Neural cell (in vitro differentiated cells): Measurements from ENCODE around the gene FOSL2. TPM values are rescaled to one million over a fixed set of nuclear protein-coding genes. Genes with fewer than 3 reads are reported as not detected.

Experiments
- H2AFZ ChIP-seq: fragments of 200-600, 300-800 bp; sonication (generic), shearing (Covaris generic); 2 replicates; pipeline ENCODE4 v1.6.0; 2014; ENCODE audit warnings: low read depth, mild to moderate bottlenecking, antibody characterized with exemption, low read length, moderate library complexity
- H3F3A ChIP-seq: fragments of 200-600 bp; shearing (Covaris generic); 2 replicates; pipeline ENCODE4 v1.6.1; 2016; ENCODE audit warnings: mild to moderate bottlenecking, moderate library complexity, mixed read lengths, antibody characterized with exemption, low read length; ENCODE audit not compliant: insufficient read depth, poor library complexity, severe bottlenecking
- H3K27ac ChIP-seq: fragments of 200-600, 300-800 bp; sonication (generic), shearing (Covaris generic); 2 replicates; pipeline ENCODE4 v1.5.1; 2014; ENCODE audit warnings: mild to moderate bottlenecking, low read length, moderate library complexity
- H3K27me3 ChIP-seq: fragments of 300-800, 200-600 bp; sonication (generic), shearing (Covaris generic); 2 replicates; pipeline ENCODE4 v1.6.0; 2014; ENCODE audit warnings: mild to moderate bottlenecking, low read depth, low read length, moderate library complexity; ENCODE audit not compliant: insufficient read depth
- H3K36me3 ChIP-seq: fragments of 300-800, 200-600 bp; sonication (generic), shearing (Covaris generic); 2 replicates; pipeline ENCODE4 v1.5.1; 2014; ENCODE audit warnings: mild to moderate bottlenecking, antibody characterized with exemption, low read length, moderate library complexity; ENCODE audit not compliant: insufficient read depth
- H3K4me2 ChIP-seq: fragments of 300-800, 200-600 bp; sonication (generic), shearing (Covaris generic); 2 replicates; pipeline ENCODE4 v1.6.0; 2014; ENCODE audit warnings: mild to moderate bottlenecking, low read length
- H3K4me3 ChIP-seq: fragments of 300-800, 200-600 bp; sonication (generic), shearing (Covaris generic); 2 replicates; pipeline ENCODE4 v1.5.1; 2014; ENCODE audit warnings: mild to moderate bottlenecking, low read length, moderate library complexity
- H3K79me2 ChIP-seq: fragments of 200-600 bp; shearing (Covaris generic); replicated peaks from 2 replicates; pipeline ENCODE4 v1.6.0; 2014; ENCODE audit warnings: mild to moderate bottlenecking, low read length, moderate library complexity; ENCODE audit not compliant: insufficient read depth
- H3K9ac ChIP-seq: fragments of 300-800, 200-600 bp; sonication (generic), shearing (Covaris generic); 2 replicates; pipeline ENCODE4 v1.6.1; 2016; ENCODE audit warnings: mild to moderate bottlenecking, low read length, mixed read lengths
- H3K9me2 ChIP-seq: fragments of 200-600 bp; shearing (Covaris generic); 2 replicates; pipeline ENCODE4 v1.6.1; 2016; ENCODE audit warnings: mild to moderate bottlenecking, low read length, mixed read lengths; ENCODE audit not compliant: insufficient read depth
- H3K9me3 ChIP-seq: fragments of 200-600, 300-800 bp; sonication (generic), shearing (Covaris generic); 2 replicates; pipeline ENCODE4 v1.6.1; 2016; ENCODE audit warnings: mild to moderate bottlenecking, mixed run types, low read length, moderate library complexity, mixed read lengths
- H4K20me1 ChIP-seq: fragments of 200-600 bp; shearing (Covaris generic); 2 replicates; pipeline ENCODE4 v1.6.1; 2016; ENCODE audit warnings: mild to moderate bottlenecking, mixed run types; ENCODE audit not compliant: insufficient read depth
- CTCF ChIP-seq: fragments of 450-650 bp; IDR thresholded peaks from 2 replicates; pipeline ENCODE4 v1.5.1; 2014; ENCODE audit warnings: antibody characterized with exemption, mild to moderate bottlenecking, moderate library complexity; ENCODE audit not compliant: poor library complexity, severe bottlenecking
- EP300 ChIP-seq: fragments of 450-650 bp; conservative IDR thresholded peaks from 2 replicates; pipeline ENCODE4 v1.6.1; 2014; ENCODE audit warnings: antibody characterized with exemption, mild to moderate bottlenecking, moderate library complexity; ENCODE audit not compliant: poor library complexity, severe bottlenecking
- EZH2 ChIP-seq: fragments of 200-600, 300-800 bp; shearing (Covaris generic), sonication (generic); IDR thresholded peaks from 2 replicates; pipeline ENCODE4 v1.6.1; 2014; ENCODE audit warnings: antibody characterized with exemption, low read length, borderline replicate concordance, mild to moderate bottlenecking; ENCODE audit not compliant: insufficient read depth, poor library complexity, severe bottlenecking
- MXI1 ChIP-seq: fragments of 450-650 bp; conservative IDR thresholded peaks from 2 replicates; pipeline ENCODE4 v1.6.1; 2014; ENCODE audit warnings: antibody characterized with exemption, mild to moderate bottlenecking; ENCODE audit not compliant: poor library complexity, severe bottlenecking
- POLR2AphosphoS5 ChIP-seq: IDR thresholded peaks from 2 replicates; pipeline ENCODE4 v1.6.1; 2012
- RAD21 ChIP-seq: fragments of 450-650 bp; conservative IDR thresholded peaks from 2 replicates; pipeline ENCODE4 v1.6.1; 2014; ENCODE audit warnings: antibody characterized with exemption, mild to moderate bottlenecking, moderate library complexity
- REST ChIP-seq: IDR thresholded peaks from 2 replicates; pipeline ENCODE4 v1.6.1; 2012; ENCODE audit warnings: borderline replicate concordance
- SMC3 ChIP-seq: fragments of 450-650 bp; conservative IDR thresholded peaks from 2 replicates; pipeline ENCODE4 v1.6.1; 2014; ENCODE audit warnings: antibody characterized with exemption, mild to moderate bottlenecking, moderate library complexity; ENCODE audit not compliant: poor library complexity
- TAF1 ChIP-seq: IDR thresholded peaks from 2 replicates; pipeline ENCODE4 v1.6.1; 2012; ENCODE audit warnings: low read depth
- polyA plus RNA-seq: library from polyadenylated mRNA; depleted of rRNA; stranded (reverse); fragments of >200 nt; gene quantifications from 2 replicates; pipeline ENCODE4 v1.2.3, GENCODE V29; 2014

FOSL2 gene
- polyA plus RNA-seq, 1 donor from 2014 or later, result 2.8 TPM

GRCh38 chr2:28413899-28414295, 21.2 kb downstream of the FOSL2 start:
- Histone ChIP-seq H3K9me3 (no peaks in the 10 kb centered on the region), H3K9ac (no peak overlapping the region), H3K9me2 (no peaks in the 10 kb centered on the region), H3K27ac (no peak overlapping the region), H3K4me2 (no peak overlapping the region), H3F3A (no peaks in the 10 kb centered on the region), H3K36me3 (no peaks in the 10 kb centered on the region), H2AFZ (no peak overlapping the region), H4K20me1 (no peaks in the 10 kb centered on the region), H3K79me2 (no peaks in the 10 kb centered on the region), H3K4me3 (no peak overlapping the region), H3K27me3 (no peaks in the 10 kb centered on the region)
- TF ChIP-seq EZH2, result no peak
- TF ChIP-seq RAD21, result no peak
- no peak for TF ChIP-seq SMC3
- TF ChIP-seq CTCF, result no peak
- no peak for TF ChIP-seq EP300

- Histone ChIP-seq H3K79me2 (no peaks in the 10 kb centered on the region), H3F3A (no peaks in the 10 kb centered on the region), H2AFZ (no peak overlapping the region), H3K9me3 (no peaks in the 10 kb centered on the region), H3K4me2 (no peak overlapping the region), H3K9ac (no peak overlapping the region), H3K27ac (no peak overlapping the region), H3K4me3 (no peak overlapping the region), H3K36me3 (no peaks in the 10 kb centered on the region), H4K20me1 (no peaks in the 10 kb centered on the region), H3K27me3 (no peaks in the 10 kb centered on the region), H3K9me2 (no peaks in the 10 kb centered on the region)
- TF ChIP-seq RAD21, result no peak
- no peak for TF ChIP-seq SMC3
- no peak for TF ChIP-seq TAF1
- no peak for TF ChIP-seq CTCF
- no peak for TF ChIP-seq EP300
- no peak for TF ChIP-seq POLR2AphosphoS5
- TF ChIP-seq REST, result no peak
- no peak for TF ChIP-seq MXI1
Measured at GRCh38 chr2:28414583-28414982, 21.9 kb downstream of the FOSL2 start.
